T-helper 22 cell (primary cell): ENCODE measurements around the gene DTX2.
"Not testable (repeated sequence)": the region's sequence is repeated elsewhere in the genome, so short reads cannot be mapped to it uniquely, and the experiment has no call there.

Experiments used
- DNase-seq: peaks from one replicate; pipeline ENCODE4 v3.0.0-alpha.2; 2020; ENCODE audit warnings: low read depth

DTX2 gene

DNA sequence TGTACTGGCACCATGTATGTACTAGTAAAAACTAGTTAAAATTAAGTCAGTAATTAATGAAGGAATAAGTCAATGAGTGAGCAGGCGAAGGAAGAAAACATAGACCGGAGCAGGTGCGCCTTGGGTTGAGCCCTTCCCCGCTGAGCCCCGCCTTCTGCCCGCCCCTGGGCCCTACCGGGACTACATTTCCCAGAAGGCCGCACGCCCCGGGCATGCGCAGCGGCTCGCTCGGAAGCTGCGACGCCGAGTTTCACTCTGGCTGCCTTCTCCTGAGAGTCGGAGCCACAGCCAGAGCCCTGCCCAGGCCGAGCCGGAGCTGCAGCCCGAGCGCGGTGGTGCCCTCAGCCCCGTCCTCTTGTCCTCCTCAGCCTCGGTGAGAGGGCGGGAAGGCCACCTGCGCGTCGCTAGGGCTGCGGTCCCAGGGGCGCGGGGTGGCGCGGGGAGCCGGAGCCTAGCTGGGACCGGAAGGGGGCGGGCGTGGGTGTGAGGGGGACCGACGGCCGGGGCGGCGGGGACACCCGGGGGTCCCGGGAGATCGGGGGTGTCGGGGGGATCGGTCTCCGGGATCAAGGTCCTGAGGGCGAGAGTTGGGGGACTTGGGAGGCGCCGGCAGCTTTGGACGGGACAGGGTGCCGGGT lies at the start of gene DTX2:
TSS of gene DTX2 (plus strand) at position 246 of the 638 bp plus-strand sequence. CDS start 18,801 bp downstream, outside the sequence.
- peak; percentile 12 for DNase-seq

DNA sequence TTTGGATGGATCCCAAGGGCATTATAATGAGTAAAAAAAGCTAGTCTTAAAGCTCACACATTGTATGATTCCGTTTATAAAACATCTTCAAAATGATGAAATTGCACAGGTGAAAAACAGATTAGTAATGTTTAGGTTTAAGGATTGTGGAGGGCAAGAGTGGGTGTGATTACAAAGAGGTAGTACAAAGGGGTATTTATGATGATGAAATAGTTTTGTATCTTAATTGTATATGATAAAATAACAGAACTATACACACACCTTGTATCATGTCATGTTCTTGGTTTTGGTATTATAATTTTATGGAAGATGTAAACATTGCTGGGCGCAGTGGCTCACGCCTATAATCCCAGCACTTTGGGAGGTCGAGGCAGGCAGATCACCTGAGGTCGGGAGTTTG lies 49.3 kb upstream of the DTX2 start:
- DNase-seq: no peak

DNA sequence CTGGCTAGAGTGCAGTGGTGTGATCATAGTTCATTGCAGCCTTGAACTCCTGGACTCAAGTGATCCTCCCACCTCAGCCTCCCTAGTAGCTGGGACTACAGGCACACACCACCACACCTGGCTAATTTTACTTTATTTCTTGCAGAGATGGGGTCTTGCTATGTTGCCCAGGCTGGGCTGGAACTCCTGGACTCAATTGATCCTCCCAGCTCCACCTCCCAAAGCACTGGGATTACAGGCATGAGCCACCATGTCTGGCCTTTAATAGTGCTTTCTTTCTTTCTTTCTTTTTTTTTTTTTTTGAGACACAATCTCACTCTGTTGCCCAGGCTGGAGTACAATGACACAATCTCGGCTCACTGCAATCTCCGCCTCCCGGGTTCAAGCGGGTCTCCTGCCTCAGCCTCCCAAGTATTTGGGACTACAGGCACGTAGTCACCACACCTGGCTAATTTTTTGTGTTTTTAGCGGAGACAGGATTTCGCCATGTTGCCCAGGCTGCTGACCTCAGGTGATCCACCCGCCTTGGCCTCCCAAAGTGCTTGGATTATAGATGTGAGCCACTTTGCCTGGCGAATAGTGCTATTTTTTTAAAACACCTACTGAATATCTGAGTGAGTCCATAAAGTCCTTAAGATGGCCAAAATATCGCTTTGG lies 43.7 kb upstream of the DTX2 start:
- not testable (repeated sequence) for DNase-seq

DNA sequence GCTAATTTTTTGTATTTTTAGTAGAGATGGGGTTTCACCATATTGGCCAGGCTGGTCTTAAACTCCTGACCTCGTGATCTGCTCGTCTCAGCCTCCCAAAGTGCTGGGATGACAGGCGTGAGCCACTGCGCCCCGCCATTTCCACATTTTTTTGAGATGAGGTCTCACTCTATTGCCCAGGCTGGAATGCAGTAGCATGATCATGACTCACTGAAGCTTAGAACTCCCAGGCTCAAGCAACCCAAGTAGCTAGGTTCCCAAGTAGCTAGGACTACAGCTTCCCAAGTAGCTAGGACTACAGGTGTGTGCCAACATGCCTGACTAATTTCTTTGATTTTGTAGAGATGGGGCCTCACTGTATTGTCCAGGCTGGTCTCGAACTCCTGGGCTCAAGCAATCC lies 40.4 kb upstream of the DTX2 start:
- DNase-seq: not testable (repeated sequence)

DNA sequence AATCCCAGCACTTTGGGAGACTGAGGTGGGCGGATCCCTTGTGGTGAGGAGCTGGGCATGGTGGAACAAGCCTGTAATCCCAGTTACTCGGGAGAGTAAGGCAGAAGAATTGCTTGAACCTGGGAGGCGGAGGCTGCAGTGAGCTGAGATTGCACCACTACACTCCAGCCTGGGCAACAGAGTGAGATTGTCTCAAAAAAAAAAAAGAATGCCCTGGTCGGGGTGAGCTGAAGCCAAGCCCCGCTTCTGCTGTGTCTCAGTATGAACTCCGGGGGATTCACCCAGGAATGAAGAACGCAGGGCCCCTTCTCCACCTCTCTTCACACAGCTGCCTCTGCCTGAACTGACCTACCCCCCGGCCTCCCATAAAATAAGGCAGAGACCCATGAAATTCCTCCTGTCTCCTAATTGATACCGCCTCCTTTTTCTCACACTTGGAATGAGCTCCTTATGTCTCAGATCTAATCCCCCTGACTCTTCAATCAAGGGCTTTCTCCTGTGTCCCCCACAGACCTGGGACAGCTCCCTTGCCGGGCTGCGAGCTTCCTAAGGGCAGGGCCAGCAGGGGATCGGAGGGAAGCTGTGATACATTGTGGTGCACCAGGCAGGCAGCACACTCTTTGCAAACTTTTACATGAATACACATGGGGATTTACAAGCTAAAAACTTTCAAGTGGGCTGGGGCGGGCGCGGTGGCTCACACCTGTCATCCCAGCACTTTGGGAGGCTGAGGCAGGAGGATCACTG lies 37.7 kb upstream of the DTX2 start:
- no peak for DNase-seq

DNA sequence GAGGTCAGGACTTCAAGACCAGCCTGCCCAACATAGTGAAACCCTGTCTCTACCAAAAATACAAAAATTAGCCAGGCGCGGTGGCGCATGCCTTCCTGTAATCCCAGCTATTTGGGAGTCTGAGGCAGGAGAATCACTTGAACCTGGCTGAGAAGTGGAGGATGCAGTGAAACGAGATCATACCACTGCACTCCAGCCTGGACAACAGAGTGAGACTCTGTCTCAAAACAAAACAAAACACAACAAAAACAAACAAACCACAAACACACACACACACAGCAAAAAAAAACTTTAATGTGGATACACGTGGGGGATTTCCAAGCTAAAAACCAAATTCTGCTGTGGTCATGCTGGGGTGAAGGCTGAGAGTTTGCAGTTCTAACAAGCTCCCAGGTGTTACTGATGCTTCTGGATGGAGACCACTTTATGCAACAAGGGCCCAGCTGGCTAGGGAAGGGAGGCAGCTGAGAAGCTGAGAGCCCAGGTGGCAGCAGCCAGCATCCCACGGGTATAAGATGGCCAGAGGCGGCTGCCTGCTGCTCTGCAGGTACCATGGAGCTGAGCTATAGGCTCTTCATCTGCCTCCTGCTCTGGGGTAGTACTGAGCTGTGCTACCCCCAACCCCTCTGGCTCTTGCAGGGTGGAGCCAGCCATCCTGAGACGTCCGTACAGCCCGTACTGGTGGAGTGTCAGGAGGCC lies 36.9 kb upstream of the DTX2 start, which contains the start of gene ZP3:
TSS of gene ZP3 (plus strand) at position 538 of the 699 bp plus-strand sequence. CDS start at position 553, 15 bp downstream.
- no peak for DNase-seq

DNA sequence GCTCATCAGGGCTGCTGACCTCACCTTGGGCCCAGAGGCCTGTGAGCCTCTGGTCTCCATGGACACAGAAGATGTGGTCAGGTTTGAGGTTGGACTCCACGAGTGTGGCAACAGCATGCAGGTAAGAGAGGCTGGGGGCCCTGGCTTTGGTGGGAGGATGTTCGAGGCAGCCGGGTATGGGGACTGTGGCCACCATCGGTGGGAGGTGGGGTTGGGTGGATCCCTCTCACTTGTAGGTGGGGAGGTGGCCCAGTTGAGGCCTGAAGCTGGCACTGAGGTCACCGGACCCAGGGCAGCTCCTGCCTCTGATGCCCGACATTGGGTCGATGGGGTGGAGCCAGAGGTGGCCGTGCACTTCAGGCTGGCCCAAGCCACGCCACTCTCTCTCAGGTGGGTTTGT lies 36.4 kb upstream of the DTX2 start:
- no peak for DNase-seq

DNA sequence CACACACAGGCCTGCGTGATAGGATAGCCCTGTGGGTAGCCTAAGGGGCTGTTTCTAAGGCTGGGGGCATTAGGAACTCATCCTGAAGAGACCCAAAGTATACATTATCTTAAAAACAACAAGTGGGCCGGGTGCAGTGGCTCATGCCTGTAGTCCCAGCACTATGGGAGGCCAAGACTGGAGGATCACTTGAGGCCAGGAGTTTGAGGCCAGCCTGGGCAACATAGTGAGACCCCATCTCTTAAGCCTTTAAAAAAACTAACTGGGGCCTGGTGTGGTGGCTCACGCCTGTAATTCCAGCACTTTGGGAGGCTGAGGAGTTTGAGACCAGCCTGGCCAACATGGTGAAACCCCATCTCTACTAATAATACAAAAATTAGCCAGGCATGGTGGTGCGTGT lies 36.0 kb upstream of the DTX2 start:
- not testable (repeated sequence) for DNase-seq

DNA sequence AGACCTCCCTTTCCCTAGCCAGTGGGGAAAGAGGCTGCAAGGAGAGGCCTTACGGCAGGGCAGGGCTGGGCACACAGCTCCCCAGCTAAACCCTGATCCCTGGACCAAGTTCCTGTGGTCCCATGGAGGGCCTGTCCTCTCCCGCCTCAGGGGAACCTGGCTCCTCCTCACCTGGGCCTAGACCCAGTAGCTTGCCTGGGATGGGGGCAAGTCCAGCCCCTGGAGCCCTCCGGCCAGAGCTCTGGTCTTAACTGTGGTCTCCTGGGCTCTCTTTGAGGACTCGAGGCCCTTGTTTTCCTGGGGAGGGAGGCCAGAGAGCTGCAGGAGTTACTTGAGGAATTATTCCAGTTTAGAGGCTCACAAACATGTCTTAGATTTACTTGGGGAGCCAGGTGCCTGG lies 35.3 kb upstream of the DTX2 start:
- no peak for DNase-seq

DNA sequence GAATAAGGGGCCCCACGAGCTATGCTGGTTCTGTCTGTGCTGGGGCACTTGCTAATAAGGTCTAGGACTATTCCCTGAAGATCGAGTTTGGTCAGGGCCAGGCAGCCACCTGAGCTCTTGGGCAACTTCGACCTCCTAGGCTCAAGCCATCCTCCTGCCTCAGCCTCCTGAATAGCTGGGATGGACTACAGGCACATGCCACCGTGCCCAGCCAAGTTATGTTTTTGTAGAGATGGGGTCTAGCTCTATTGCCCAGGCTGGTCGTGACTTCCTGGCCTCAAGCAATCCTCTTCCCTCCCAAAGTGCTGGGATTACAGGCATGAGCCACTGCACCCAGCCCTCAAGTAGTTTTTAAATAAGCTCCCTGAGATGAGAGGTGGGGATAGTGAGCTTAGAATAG lies 33.9 kb upstream of the DTX2 start:
- no peak for DNase-seq

DNA sequence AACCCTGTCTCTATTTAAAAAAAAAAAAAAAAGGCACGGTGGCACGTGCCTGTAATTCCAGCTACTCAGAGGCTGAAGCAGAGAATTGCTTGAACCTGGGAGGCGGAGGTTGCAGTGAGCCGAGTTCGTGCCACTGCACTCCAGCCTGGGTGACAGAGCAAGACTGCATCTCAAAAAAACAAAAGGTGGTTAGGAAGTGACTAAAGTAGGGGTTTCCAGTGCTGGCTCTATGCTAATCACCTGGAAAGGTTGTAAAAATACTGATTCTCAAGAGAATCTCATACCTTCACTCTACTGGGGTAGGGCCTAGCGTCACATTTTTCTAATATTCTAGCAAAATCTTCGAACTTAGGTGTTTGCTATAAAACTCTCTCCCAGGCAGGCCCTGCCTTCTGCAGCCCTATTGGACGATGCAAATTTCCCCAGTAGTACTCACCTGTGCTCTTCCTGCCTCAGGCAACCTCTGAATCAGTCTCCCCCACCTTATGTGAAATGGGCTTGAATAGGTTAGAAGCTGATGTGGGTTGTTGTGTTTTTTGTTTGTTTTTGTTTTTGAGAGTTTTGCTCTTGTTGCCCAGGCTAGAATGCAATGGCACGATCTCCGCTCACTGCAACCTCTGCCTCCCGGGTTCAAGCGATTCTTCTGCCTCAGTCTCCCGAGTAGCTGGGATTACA lies 33.2 kb upstream of the DTX2 start:
- no peak for DNase-seq

DNA sequence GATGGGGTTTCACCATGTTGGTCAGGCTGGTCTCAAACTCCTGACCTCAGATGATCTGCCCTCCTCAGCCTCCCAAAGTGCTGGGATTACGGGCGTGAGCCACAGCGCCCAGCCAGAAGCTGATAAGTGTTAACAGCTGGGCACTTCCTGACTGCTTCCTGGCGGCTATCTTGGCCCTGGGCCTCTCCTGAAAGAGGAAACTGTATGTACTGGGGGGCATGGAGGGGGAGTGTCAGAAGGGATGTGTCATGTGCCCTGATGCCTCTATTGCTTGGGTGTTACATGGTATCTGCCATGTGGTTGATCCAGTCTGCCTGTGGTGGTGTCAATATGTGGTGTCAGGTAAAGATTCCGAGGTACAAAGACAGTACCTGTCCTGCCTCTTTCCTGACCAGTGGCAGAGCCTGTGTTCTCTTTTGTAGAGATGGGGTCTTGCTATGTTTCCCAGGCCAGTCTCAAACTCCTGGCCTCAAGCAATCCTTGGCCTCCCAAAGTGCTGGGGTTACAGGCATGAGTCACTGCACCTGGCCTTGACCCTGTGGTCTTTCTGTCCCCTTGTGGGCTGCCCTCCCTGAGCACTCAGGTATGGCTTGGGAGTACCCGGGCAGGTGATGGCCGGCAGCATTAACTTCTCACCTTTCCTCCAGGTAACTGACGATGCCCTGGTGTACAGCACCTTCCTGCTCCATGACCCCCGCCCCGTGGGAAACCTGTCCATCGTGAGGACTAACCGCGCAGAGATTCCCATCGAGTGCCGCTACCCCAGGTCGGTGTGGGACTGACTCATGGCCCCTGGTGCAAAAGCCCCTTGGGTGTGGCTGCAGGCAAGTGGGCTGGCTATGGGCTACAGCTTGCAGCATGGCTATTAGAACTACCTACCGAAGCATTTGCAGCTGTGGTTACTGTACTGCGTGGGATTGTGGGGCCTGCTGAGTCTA lies 32.4 kb upstream of the DTX2 start:
- no peak for DNase-seq

DNA sequence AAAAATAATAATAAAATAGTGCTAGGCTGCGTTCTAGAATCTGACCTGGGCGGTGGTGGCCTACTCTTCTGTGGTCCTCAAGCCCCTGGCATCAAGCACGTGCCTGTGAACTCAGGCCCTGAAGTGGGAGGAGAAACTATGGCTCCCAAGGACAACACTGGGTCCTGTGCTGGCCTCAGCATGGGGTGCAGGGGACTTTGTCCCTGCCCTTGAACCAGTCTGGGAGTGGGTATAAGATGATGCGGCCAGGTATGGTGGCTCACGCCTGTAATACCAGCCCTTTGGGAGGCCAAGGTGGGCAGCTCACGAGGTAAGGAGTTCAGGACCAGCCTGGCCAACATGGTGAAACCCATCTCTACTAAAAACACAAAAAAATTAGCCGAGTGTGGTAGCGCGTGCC lies 31.3 kb upstream of the DTX2 start:
- DNase-seq: no peak

DNA sequence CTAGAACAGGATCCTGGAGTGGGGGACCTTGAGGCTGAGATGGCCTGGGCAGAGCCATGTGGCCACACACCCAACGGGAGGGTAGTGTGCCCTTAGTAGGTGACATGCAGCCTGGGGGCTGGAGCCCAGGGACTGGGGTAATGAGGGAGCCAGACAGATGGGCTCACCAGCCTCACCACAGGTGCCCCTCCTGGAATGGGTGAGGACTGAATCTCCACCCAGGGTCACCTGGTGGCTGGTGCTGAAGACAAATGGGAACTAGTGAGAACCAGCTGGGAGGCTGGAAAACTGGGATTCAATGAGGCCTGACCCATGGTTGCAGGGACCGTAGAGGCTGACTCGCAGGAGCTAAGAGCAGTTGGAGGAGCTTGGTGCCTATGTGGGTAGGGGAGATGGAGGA lies 30.7 kb upstream of the DTX2 start:
- no peak for DNase-seq

DNA sequence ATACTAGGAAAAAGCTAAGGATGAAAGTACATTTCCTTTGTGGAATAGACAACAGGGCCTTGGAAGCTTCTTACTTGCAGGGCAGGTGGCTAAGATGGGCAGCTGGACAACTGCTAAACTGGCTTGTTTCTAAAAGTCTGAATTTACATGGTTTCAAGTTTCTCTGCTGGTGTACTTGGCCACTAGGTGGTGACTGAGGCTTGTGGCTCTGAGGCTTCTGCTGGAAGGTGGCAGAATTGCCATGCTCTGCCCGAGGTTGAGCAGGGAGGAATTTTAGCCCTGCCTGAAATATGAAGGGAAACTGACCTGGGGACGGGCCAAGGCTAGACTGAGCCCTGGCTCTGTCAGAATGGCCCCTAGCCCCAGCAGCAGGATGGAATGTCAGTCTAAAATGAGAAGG lies 23.6 kb upstream of the DTX2 start:
- not testable (repeated sequence) for DNase-seq

DNA sequence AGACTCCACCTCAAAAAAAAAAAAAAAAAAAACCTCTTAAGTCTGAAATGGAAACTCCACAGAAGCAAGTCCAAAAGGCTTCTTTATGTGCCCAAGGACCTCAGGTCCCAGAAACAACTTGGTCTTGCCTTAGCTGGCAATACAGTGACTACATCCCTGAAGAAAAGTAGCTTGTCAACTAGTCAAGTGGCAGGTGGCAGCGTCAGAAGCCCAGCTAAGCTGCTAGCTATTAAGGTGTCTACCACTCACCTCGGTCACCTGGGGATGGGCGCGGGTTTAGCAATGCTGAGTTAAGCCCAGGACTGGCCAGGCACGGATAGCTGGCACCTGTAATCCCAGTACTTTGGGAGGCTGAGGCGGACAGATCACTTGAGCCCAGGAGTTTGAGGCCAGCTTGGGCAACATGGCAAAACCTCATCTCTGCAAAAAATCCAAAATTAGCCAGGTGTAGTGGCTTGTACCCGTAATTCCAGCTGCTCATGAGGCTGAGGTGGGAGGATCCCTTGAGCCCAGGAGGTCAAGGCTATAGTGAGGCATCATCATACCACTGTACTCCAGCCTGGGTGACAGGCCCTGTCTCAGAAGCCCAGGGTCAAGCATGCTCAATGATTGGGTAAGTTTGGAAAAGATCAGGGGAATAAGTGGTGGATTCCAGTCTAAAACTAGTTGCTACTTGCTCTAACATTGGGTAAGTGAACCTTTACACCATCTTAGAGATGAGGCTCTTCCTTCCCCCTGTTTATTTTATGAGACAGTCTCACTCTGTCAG lies 22.2 kb upstream of the DTX2 start:
- DNase-seq: not testable (repeated sequence)

DNA sequence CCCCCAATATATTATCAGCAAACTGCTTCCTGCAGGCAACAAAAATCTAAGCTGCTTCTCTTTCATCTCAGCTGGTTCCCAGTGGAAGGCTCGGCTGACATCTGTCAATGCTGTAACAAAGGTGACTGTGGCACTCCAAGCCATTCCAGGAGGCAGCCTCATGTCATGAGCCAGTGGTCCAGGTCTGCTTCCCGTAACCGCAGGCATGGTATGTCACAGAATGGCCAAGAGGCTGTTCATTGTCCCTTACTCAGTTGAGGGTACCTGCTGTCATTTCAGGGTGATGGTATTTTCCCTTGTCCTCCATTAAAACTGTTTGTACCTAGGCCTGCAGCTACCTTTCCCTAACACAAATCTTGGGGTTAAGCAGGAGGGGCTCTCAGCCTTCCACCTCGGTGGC lies 21.1 kb upstream of the DTX2 start:
- DNase-seq: not testable (repeated sequence)

DNA sequence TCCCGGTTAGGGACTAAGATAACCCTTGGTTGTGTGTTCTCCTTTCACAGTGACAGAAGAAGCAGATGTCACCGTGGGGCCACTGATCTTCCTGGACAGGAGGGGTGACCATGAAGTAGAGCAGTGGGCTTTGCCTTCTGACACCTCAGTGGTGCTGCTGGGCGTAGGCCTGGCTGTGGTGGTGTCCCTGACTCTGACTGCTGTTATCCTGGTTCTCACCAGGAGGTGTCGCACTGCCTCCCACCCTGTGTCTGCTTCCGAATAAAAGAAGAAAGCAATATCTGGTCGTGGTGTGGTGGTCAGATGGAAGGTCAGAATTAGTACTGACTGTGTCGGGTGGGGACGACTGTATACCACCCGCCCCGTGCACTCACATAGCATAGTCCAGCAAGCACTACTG lies 19.7 kb upstream of the DTX2 start:
- not testable (repeated sequence) for DNase-seq

DNA sequence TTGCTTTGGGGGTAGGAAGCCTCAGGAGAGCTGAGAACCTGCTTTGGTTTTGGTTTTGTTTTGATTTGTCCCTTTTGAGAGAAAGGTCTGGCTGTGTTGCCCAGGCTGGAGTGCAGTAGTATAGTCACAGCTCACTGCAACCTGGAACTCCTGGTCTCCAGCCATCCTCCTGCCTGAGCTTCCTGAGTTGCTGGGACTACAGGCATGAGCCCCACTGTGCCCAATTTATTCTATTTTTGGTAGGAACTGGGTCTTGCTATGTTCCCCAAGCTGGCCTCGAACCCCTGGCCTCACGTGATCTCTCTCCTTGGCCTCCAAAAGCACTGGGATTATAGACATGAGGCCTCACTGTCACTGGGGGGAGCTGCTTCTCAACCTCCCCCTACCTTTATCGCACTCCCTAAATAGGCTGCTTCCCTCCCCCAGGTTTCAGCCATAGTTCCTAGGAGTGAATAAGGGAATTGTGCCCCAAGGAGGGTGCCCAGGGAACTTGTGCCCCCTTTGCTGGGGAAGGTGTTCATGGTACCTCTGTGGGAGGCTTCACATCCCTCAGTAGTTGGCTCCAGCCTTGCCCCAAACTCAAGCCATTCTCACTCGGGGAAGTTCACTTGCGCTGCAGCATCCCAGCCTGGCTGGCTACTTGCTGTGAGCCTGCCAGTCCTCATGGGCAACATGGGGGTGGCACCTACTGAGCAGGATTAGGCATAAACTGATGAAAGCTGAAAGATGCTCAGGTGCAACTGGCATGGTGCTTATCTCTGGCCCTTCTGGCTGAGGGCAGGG lies 18.7 kb upstream of the DTX2 start:
- not testable (repeated sequence) for DNase-seq
